ENCODE data around the gene PKNOX2.

DNA sequence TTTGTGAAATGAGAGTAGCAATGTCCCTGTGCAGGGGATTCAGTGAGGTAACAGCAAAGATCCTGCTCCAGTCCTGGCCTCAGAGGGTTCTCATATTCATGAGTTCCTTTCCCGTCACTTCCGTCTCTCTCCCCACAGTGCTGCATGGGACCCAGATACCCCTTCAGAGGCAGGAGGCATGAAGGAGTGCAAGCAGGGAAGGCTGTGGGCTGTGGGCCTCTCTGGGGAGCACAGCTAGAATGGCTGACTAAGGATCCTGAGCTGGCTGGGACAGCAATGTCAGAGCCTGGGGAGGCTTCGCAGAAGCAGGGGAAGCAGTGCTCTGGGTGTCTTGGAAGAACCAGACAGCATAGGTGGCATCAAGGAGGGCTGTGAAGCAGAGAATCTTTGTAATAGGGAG, 13.0 kb downstream of the PKNOX2 start:
- no peak for TF ChIP-seq POLR2A (IDR thresholded peaks at IDR 0.05)
- TF ChIP-seq, protein P1, sequence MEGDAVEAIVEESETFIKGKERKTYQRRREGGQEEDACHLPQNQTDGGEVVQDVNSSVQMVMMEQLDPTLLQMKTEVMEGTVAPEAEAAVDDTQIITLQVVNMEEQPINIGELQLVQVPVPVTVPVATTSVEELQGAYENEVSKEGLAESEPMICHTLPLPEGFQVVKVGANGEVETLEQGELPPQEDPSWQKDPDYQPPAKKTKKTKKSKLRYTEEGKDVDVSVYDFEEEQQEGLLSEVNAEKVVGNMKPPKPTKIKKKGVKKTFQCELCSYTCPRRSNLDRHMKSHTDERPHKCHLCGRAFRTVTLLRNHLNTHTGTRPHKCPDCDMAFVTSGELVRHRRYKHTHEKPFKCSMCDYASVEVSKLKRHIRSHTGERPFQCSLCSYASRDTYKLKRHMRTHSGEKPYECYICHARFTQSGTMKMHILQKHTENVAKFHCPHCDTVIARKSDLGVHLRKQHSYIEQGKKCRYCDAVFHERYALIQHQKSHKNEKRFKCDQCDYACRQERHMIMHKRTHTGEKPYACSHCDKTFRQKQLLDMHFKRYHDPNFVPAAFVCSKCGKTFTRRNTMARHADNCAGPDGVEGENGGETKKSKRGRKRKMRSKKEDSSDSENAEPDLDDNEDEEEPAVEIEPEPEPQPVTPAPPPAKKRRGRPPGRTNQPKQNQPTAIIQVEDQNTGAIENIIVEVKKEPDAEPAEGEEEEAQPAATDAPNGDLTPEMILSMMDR (IDR thresholded peaks at IDR 0.05) = no peak
